ENCODE data around the gene DNAAF8.

GRCh38 chr16:4692460-4693295 lies 41.7 kb upstream of the DNAAF8 start:
- TF ChIP-seq EZH2 (IDR thresholded peaks at IDR 0.05; ENCODE audit: low read length, unreplicated experiment) (no peak), CTCF (conservative IDR thresholded peaks at IDR 0.05; ENCODE audit: low read depth, low read length) (no peak)
